Heart right ventricle (tissue), 16 donors: Measurements from ENCODE around the gene COL4A2. TPM values are rescaled to one million over a fixed set of nuclear protein-coding genes. Genes with fewer than 3 reads are reported as not detected.

Source experiments
- ATAC-seq, 8 donors: fragments of 200-7000 bp; cut with Tn5 transposase; one replicate each; pipeline ENCODE4 v1.9.1; 2020; ENCODE audit warnings: mild to moderate bottlenecking in 8 of 8, moderate library complexity in 8 of 8, moderate number of reproducible peaks in 1 of 8
- DNase-seq, 2 donors: peaks; one replicate each; pipeline ENCODE4 v3.0.0-alpha.2; 2020
- H3K27ac ChIP-seq, 10 donors: fragments of 200-600 bp; sonication (generic) in 2 of 10; one replicate each; pipeline versions ENCODE4 v1.5.0 to v1.8.0; 2020 to 2022; ENCODE audit warnings: mild to moderate bottlenecking in 3 of 10
- H3K27me3 ChIP-seq, 7 donors: fragments of 200-600 bp; one replicate each; pipeline ENCODE4 v1.8.0; 2021 to 2022; ENCODE audit warnings: mild to moderate bottlenecking in 2 of 7
- H3K36me3 ChIP-seq, 9 donors: fragments of 200-600 bp; sonication (generic) in 1 of 9; one replicate each; pipeline versions ENCODE4 v1.5.0 to v1.8.0; 2020 to 2022; ENCODE audit warnings: mild to moderate bottlenecking in 2 of 9
- H3K4me1 ChIP-seq, 9 donors: fragments of 200-600 bp; sonication (generic) in 1 of 9; one replicate each; pipeline versions ENCODE4 v1.5.0 to v1.8.0; 2020 to 2022; ENCODE audit warnings: mild to moderate bottlenecking in 4 of 9
- H3K4me3 ChIP-seq, 10 donors: fragments of 200-600 bp; sonication (generic) in 2 of 10; one replicate each; pipeline versions ENCODE4 v1.5.0 to v1.8.0; 2020 to 2022; ENCODE audit warnings: mild to moderate bottlenecking in 7 of 10, moderate library complexity in 2 of 10
- H3K9me3 ChIP-seq, 11 donors: fragments of 200-600 bp in 10 of 11; sonication (generic) in 2 of 11; one replicate each; pipeline versions ENCODE4 v1.5.0 to v1.8.0; 2013 to 2022; ENCODE audit warnings: mild to moderate bottlenecking in 2 of 11, control low read depth in 1 of 11, moderate library complexity in 1 of 11
- CTCF ChIP-seq, 9 donors: fragments of 200-600 bp; sonication (generic) in 2 of 9; IDR thresholded peaks; one replicate each; pipeline versions ENCODE4 v1.5.0 to v1.8.0; 2021 to 2022; ENCODE audit warnings: antibody characterized with exemption in 9 of 9, mild to moderate bottlenecking in 5 of 9, moderate library complexity in 1 of 9
- WGBS, 2 donors: extraction: QIAGEN DNeasy Blood & Tissue Kit; methylation state at CpG; one replicate each; pipeline ENCODE4 v1.1.7; 2013; ENCODE audit warnings: inconsistent platforms in 1 of 2; 5-methylcytosine and 5-hydroxymethylcytosine counted together
- intact Hi-C, 10 donors: fragments of 100-400 bp; cut with DNase I; formaldehyde crosslinking; loops; one replicate each; pipeline versions ENCODE4 v1.11.1 to v1.14.2; 2022
- polyA plus RNA-seq, 2 donors: library from polyadenylated mRNA; stranded (reverse); fragments of 200-250 nt; gene quantifications; one replicate each; pipeline ENCODE4 v1.2.3, GENCODE V29; 2013
- total RNA-seq, 10 donors: library from RNA; stranded (reverse); fragmentation: NEBNext Ultra II Directional in 3 of 10; extraction: Animal tissue kit (Norgen Biotek cat#: 25700) in 3 of 10; gene quantifications; one replicate each; pipeline versions ENCODE4 v1.2.1 to v1.2.4, GENCODE V29; 2021 to 2023
- donor health status: Arrhythmogenic right ventricular cardiomyopathy.
- donor health status: ischemic (EF 13 %, LVEDD 7.1; RV severe dilation, severe dysfunction).
- donor health status: healthy with polysubstance abuse.
- donor health status: DM: no; HTN: yes; CAD: no.
- donor health status: DM: no; HTN: no; CAD: no.
- donor health status: ischemic (EF 25% LVEDD 6.9; RV normal size, moderate dysfunction).
- donor health status: ischemic (EF 25% LVEDD 5.7; RV mildly dilated, moderate dysfunction).
- donor health status: healthy.
- donor health status: DM: yes; HTN: yes; CAD: no.
- donor health status: Ischemic cardiomyopathy.
- donor health status: ischemic (EF 35%, LVEDD 5.7; RV mildly dilated, moderate dysfunction).
- donor health status: nonischemic (EF 11% LVEDD 7.7; RV severe dilation, severe dysfunction).
- donor health status: DM: yes; HTN: yes; CAD: no.
- donor health status: PGD.
- donor health status: ischemic (EF 29% LVEDD 5.4; RV normal size, mild dysfunction).
- donor health status: nonischemic (EF 23%, LVEDD 6.1; RV moderate dilation, normal function).

Gene COL4A2
- total and polyA plus RNA-seq, 12 donors: 81.7 to 301 (median 128) TPM

- no peaks in the 10 kb centered on the region for H3K27me3 ChIP-seq
- 66 to 75% methylated on average over 6 of the region's 6 CpGs for WGBS, 2 donors
- TF ChIP-seq CTCF (IDR thresholded peaks at IDR 0.05): no peak
- DNase-seq (no peak), ATAC-seq (no peak)
- intact Hi-C loops: loop anchor here in 2 of 10 donors (5.0 kb wide), 1 partner anchor 43 kb away; no protein-coding TSS in a partner anchor
- peaks cover 0 to 3% (median 0%) of the 10 kb centered on the region in 11 donors for H3K9me3 ChIP-seq
- H3K4me3 ChIP-seq: no peak overlapping the region
- H3K36me3 ChIP-seq: no peaks in the 10 kb centered on the region
- H3K27ac ChIP-seq: peak overlapping the region in 8 of 10 donors; percentile 1 to 77 (median 30)
- peaks cover 18 to 88% (median 56%) of the 10 kb centered on the region in 9 donors for H3K4me1 ChIP-seq
Measured at GRCh38 chr13:110259651-110260050, 47.4 kb upstream of the COL4A2 start.

- Histone ChIP-seq H3K9me3 (no peaks in the 10 kb centered on the region), H3K27me3 (no peaks in the 10 kb centered on the region), H3K4me3 (no peak overlapping the region), H3K27ac (peak overlapping the region in 8 of 10 donors; percentile 25 to 82 (median 60)), H3K36me3 (peaks cover 0 to 6% (median 0%) of the 10 kb centered on the region in 9 donors), H3K4me1 (peaks cover 21 to 98% (median 68%) of the 10 kb centered on the region in 9 donors)
- DNase-seq (no peak), ATAC-seq (peak in 1 of 8 donors; percentile 27)
- no peak for TF ChIP-seq CTCF (IDR thresholded peaks at IDR 0.05)
- intact Hi-C loops: loop anchor here in 2 of 10 donors (5.0 kb wide), 1 partner anchor 41 kb away; no protein-coding TSS in a partner anchor
- WGBS, 2 donors: 75 to 81% methylated on average over 19 of the region's 19 CpGs
Measured at GRCh38 chr13:110261166-110262081, 45.7 kb upstream of the COL4A2 start.

GRCh38 chr13:110262082-110262436 lies 45.0 kb upstream of the COL4A2 start:
- Histone ChIP-seq H3K9me3 (no peaks in the 10 kb centered on the region), H3K4me1 (peaks cover 23 to 98% (median 73%) of the 10 kb centered on the region in 9 donors), H3K4me3 (no peak overlapping the region), H3K27ac (peak overlapping the region; percentile 25 to 82 (median 60)), H3K27me3 (no peaks in the 10 kb centered on the region), H3K36me3 (peaks cover 0 to 6% (median 0%) of the 10 kb centered on the region in 9 donors)
- no peak for TF ChIP-seq CTCF (IDR thresholded peaks at IDR 0.05)
- no peak for ATAC-seq
- DNase-seq: no peak
- intact Hi-C loops: loop anchor here in 2 of 10 donors (5.0 kb wide), 1 partner anchor 40 kb away; no protein-coding TSS in a partner anchor
- WGBS, 2 donors: 73 to 76% methylated on average over 11 of the region's 11 CpGs

GRCh38 chr13:110262508-110263291 lies 44.4 kb upstream of the COL4A2 start:
- H3K4me3 ChIP-seq: peak overlapping the region in 1 of 10 donors; percentile 12
- ATAC-seq (peak; percentile 27 to 81 (median 58)), DNase-seq (peak in 1 of 2 donors; percentile 53)
- intact Hi-C loops: loop anchor here in 2 of 10 donors (5.0 kb wide), 1 partner anchor 40 kb away; no protein-coding TSS in a partner anchor
- peaks cover 0 to 6% (median 0%) of the 10 kb centered on the region in 9 donors for H3K36me3 ChIP-seq
- no peaks in the 10 kb centered on the region for H3K9me3 ChIP-seq
- H3K27me3 ChIP-seq: no peaks in the 10 kb centered on the region
- no peak for TF ChIP-seq CTCF (IDR thresholded peaks at IDR 0.05)
- WGBS, 2 donors: 34 to 43% methylated on average over 11 of the region's 11 CpGs
- peak overlapping the region; percentile 25 to 82 (median 62) for H3K27ac ChIP-seq
- H3K4me1 ChIP-seq: peaks cover 23 to 98% (median 79%) of the 10 kb centered on the region in 9 donors
